ENCODE data around the gene PARVG. TPM values are rescaled to one million over a fixed set of nuclear protein-coding genes. Genes with fewer than 3 reads are reported as not detected.

The PARVG gene
- total RNA-seq, 2 donors from 2014 or later = 89.1 to 94.7 TPM

GRCh38 chr22:44256556-44257485, 76.1 kb downstream of the PARVG start:
- Mint-ChIP-seq H3K4me3 (no peak overlapping the region), H3K27me3 (peaks cover 31% of the 10 kb centered on the region), H3K4me1 (peaks cover 4% of the 10 kb centered on the region), H3K36me3 (ENCODE audit: low read depth) (peaks cover 4% of the 10 kb centered on the region), H3K27ac (no peak overlapping the region)
- ATAC-seq (no peak), DNase-seq (no peak)
- no peaks in the 10 kb centered on the region for H3K9me3 ChIP-seq (ENCODE audit: control insufficient read depth, low read length, poor library complexity, severe bottlenecking)

Other genes with a start within 250 kb of the PARVG start
- gene SAMM50, start 225.5 kb upstream of the PARVG start, total RNA-seq = 10 to 100 TPM; 24.8 to 26.0 TPM
- gene PARVB, start 156.6 kb upstream of the PARVG start, total RNA-seq = 10 to 100 TPM; 14.6 to 36.4 TPM
- gene SHISAL1, start 132.0 kb downstream of the PARVG start, total RNA-seq = not detected

Measured in T-helper 17 cell (primary cell).